Tibial artery (tissue), 4 donors: Measurements from ENCODE around the gene ITGA2.

ENCODE experiments used
- DNase-seq, 2 donors: peaks; one replicate each; pipeline ENCODE4 v3.0.0-alpha.2; 2019
- H3K27ac ChIP-seq, 2 donors: fragments of 200-600 bp; sonication (generic) in 1 of 2; 1 replicate in 1 of 2; 2 replicates in 1 of 2; pipeline ENCODE4 v1.5.1; 2018 to 2019; ENCODE audit warnings: mild to moderate bottlenecking in 1 of 2
- H3K27me3 ChIP-seq, 2 donors: fragments of 200-600 bp; sonication (generic) in 1 of 2; one replicate each; pipeline versions ENCODE4 v1.5.1 to v1.6.0; 2016 to 2019
- H3K36me3 ChIP-seq, 3 donors: fragments of 200-600 bp; sonication (generic) in 2 of 3; one replicate each; pipeline ENCODE4 v1.5.1; 2016 to 2019; ENCODE audit warnings: mild to moderate bottlenecking in 2 of 3
- H3K4me1 ChIP-seq, 4 donors: fragments of 200-600 bp; sonication (generic) in 2 of 4; 1 replicate in 3 of 4; 2 replicates in 1 of 4; pipeline ENCODE4 v1.5.1; 2016 to 2019
- H3K4me3 ChIP-seq, 2 donors: fragments of 200-600 bp; sonication (generic) in 1 of 2; 1 replicate in 1 of 2; 2 replicates in 1 of 2; pipeline ENCODE4 v1.5.1; 2018 to 2019; ENCODE audit warnings: mild to moderate bottlenecking in 2 of 2
- H3K9me3 ChIP-seq, 3 donors: fragments of 200-600 bp; sonication (generic) in 1 of 3; one replicate each; pipeline ENCODE4 v1.5.1; 2016 to 2019
- CTCF ChIP-seq, 2 experiments: fragments of 200-600 bp in 1 of 2; fragments of 450-650 bp in 1 of 2; IDR thresholded peaks; one replicate each; pipeline ENCODE4 v1.5.1; 2017 to 2019; ENCODE audit warnings: antibody characterized with exemption in 2 of 2, mild to moderate bottlenecking in 1 of 2, moderate library complexity in 1 of 2
- intact Hi-C: fragments of 100-400 bp; cut with DNase I; formaldehyde crosslinking; loops from one replicate; pipeline ENCODE4 v1.15.0; 2023; ENCODE audit warnings: low total_unique reads

Gene ITGA2

GRCh38 chr5:53001541-53001940, 12.4 kb downstream of the ITGA2 start:
- no peaks in the 10 kb centered on the region for H3K4me1 ChIP-seq
- DNase-seq = no peak
- TF ChIP-seq CTCF (IDR thresholded peaks at IDR 0.05) = no peak
- H3K27ac ChIP-seq = no peak overlapping the region
- no peak overlapping the region for H3K4me3 ChIP-seq
- intact Hi-C loops = no loop called here
- no peaks in the 10 kb centered on the region for H3K36me3 ChIP-seq
- no peaks in the 10 kb centered on the region for H3K9me3 ChIP-seq
- H3K27me3 ChIP-seq = no peaks in the 10 kb centered on the region

- no peak for TF ChIP-seq CTCF (IDR thresholded peaks at IDR 0.05)
- no peak overlapping the region for H3K4me3 ChIP-seq
- no peaks in the 10 kb centered on the region for H3K36me3 ChIP-seq
- no peaks in the 10 kb centered on the region for H3K4me1 ChIP-seq
- no peaks in the 10 kb centered on the region for H3K27me3 ChIP-seq
- intact Hi-C loops = no loop called here
- H3K27ac ChIP-seq = no peak overlapping the region
- H3K9me3 ChIP-seq = no peaks in the 10 kb centered on the region
- no peak for DNase-seq
Measured at GRCh38 chr5:53002491-53002890, 13.3 kb downstream of the ITGA2 start.

- TF ChIP-seq CTCF (IDR thresholded peaks at IDR 0.05) = no peak
- Histone ChIP-seq H3K27ac (no peak overlapping the region), H3K36me3 (no peaks in the 10 kb centered on the region), H3K4me1 (no peaks in the 10 kb centered on the region), H3K9me3 (no peaks in the 10 kb centered on the region), H3K27me3 (no peaks in the 10 kb centered on the region), H3K4me3 (no peak overlapping the region)
- intact Hi-C loops = no loop called here
- DNase-seq = no peak
Measured at GRCh38 chr5:53003144-53003543, 14.0 kb downstream of the ITGA2 start.

- no peaks in the 10 kb centered on the region for H3K36me3 ChIP-seq
- no peaks in the 10 kb centered on the region for H3K4me1 ChIP-seq
- no peak overlapping the region for H3K4me3 ChIP-seq
- no peak for DNase-seq
- H3K27me3 ChIP-seq = no peaks in the 10 kb centered on the region
- no peak for TF ChIP-seq CTCF (IDR thresholded peaks at IDR 0.05)
- H3K27ac ChIP-seq = no peak overlapping the region
- intact Hi-C loops = no loop called here
- H3K9me3 ChIP-seq = no peaks in the 10 kb centered on the region
Measured at GRCh38 chr5:53006911-53007890, 18.0 kb downstream of the ITGA2 start.

- Histone ChIP-seq H3K36me3 (no peaks in the 10 kb centered on the region), H3K4me1 (no peaks in the 10 kb centered on the region), H3K27ac (no peak overlapping the region), H3K4me3 (no peak overlapping the region), H3K9me3 (no peaks in the 10 kb centered on the region), H3K27me3 (no peaks in the 10 kb centered on the region)
- intact Hi-C loops = no loop called here
- no peak for DNase-seq
- no peak for TF ChIP-seq CTCF (IDR thresholded peaks at IDR 0.05)
Measured at GRCh38 chr5:53008751-53009150, 19.6 kb downstream of the ITGA2 start.
